Stimulated activated CD8-positive, alpha-beta memory T cell treated with anti-CD3 and anti-CD28 coated beads, Interleukin-12 subunit alpha, Interleukin-12 subunit beta, amount 100 ng/mL, for 24 hours (primary cell): ENCODE measurements around the gene AGRP.

Experiments
- DNase-seq: peaks from one replicate; pipeline ENCODE4 v3.0.0-alpha.2; 2020; ENCODE audit errors: extremely low read depth

AGRP gene

GRCh38 chr16:67445913-67446907, 37.1 kb downstream of the AGRP start:
- no peak for DNase-seq

GRCh38 chr16:67445441-67445912, 37.9 kb downstream of the AGRP start:
- DNase-seq, result no peak

DNA sequence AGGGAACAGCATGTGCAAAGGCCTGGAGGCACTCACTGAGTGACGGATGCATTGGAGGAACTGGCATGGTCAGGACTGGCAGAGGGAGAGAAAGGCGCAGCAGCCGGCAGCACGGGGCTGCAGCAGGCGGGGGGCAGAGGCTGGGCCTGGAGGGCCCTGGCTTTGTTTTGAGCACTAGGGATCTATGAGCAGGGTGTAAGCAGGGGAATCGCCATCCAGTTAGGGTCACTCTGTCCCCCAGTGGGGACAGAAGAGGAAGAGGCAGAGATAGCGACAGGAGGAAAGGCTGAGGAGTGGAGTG, 38.3 kb downstream of the AGRP start:
- DNase-seq, result no peak

DNA sequence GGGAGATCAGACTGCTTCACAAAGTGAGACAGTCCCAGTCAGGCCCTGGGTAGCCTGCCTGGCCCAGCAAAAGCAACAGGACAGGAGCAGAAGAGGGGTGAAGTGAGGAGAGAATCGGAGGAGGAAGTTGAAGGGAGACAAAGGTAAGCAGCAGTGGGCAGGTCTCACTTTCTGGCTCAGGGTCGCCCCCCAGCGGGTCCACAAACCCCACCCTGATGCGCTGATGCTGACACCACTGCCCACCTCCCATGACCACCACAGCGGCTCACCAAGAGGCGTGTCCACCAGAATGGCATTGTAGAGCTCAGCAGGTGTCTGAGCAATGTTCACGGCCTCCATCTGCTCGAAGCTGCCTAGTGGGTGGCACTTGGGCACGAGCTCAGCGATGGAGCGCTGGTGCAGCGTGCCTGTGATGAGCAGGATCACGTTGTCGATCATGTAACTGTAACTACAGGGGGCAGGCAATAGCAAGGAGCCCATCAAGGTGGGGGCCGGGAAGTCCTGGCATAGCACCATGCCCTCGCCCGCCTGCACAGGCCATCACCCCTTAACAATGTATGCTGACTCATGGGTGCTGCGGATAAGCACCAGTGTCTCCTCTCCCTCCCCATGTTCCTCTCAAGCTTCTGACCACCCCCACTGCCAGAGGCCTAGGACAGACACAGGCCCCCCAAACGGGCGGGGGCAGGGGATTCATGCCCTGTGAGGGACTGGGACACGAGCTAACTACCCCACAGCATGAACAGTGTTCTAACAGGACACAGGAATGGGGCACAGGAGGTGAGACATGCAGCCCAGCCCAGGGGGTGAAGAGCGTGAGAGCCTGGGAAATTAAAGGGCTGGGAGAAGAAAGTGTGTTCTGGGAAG, 38.9 kb downstream of the AGRP start:
- no peak for DNase-seq

GRCh38 chr16:67443265-67443664, 40.1 kb downstream of the AGRP start:
- no peak for DNase-seq

DNA sequence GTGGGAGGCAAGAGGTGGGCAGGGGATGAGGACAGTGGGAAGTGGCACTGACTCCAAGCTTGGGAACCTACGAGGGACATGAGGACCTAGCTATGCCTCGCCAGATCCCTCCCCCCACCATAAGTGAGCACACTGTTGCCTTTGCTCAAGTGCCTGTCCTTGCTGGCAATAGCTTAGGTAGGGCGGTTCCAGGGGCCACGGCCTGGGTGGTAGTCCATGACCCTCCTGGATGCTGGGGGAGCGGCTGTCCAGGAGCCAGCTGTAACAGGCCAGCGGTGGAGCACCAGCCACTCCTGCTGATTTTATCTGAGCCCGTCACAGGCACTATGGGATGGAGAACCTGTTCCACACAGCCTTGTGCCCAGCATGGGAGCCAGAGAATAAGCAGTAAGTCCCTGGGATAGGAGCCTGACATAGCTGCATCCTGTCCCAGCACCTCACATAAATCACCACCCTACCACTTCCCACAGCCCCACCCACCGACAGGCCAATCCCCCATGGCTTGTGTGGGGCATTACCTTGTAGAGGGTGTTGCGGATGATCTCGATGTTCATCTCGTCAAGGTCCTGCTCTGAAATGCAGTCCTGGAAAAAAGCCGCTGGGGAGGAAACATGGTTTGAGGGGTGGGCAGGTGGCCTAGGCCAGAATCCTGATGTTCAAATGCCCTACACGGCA, 40.6 kb downstream of the AGRP start:
- no peak for DNase-seq

- no peak for DNase-seq
These were observed 41.4 kb downstream of the AGRP start for GRCh38 chr16:67441907-67442306.

GRCh38 chr16:67441271-67441753, 42.0 kb downstream of the AGRP start:
- DNase-seq, result no peak

- DNase-seq, result no peak
These were observed 44.4 kb downstream of the AGRP start for GRCh38 chr16:67438824-67439393.

DNA sequence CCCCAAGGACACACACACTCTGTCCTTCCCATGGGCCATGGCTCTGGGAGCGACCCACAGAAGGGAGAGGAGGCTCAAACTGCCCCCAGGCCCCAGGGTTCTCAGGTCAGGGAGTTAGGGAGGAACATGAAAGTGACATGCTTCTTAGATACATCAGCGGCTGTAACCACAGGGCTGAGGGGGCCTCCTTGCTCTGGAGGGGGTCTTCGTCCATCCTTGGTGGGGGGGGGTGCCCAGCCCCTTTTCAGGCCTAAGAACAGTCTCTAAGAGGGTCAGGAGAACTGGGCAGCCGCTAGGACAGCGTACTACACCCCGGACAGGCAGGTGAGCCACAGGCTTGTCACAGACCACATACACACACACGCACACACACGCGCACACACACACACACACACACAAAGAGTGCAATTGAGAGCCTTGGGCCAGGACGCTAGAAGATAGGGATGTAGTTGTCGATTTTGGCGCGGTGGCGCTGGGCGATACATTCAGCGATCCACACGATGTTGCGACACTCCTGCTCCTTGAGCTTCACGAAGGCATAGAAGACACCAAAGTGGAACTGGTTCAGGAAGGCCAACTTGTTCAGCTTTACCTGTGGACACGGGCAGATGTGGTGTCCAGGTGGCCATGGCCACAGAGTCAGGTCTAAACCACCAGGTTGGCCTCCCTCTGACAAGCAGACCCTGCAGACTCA, 45.1 kb downstream of the AGRP start:
- no peak for DNase-seq

DNA sequence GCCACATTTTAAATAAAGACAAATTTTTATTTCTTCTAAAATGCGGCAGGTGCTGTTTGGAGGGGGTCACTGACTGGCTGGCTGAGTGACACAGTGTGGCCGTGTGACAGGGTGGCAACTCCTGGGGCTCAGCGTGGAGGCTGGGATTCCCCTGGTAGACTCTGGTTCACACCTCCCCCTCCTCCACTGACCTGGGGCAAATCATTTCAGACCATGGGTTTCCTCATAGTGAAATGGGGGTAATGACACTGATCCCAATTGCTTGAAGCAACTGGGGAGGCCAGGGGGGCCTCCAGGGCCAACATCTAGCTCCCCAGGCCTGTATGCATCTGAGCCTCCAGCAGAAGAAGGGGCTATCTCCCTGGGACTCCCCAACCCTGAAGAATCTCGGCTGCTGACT, 45.8 kb downstream of the AGRP start:
- DNase-seq, result no peak

DNA sequence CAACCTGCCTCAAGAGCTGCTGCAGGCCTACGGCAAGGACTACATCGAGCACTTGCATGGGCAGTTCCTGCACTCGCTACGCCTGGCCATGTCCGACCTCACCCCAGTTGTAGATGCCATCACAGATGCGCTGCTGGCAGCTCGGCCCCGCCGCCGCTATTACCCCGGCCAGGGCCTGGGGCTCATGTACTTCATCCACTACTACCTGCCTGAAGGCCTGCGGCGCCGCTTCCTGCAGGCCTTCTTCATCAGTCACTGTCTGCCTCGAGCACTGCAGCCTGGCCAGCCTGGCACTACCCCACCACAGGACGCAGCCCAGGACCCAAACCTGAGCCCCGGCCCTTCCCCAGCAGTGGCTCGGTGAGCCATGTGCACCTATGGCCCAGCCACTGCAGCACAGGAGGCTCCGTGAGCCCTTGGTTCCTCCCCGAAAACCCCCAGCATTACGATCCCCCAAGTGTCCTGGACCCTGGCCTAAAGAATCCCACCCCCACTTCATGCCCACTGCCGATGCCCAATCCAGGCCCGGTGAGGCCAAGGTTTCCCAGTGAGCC, 46.6 kb downstream of the AGRP start:
- no peak for DNase-seq

DNA sequence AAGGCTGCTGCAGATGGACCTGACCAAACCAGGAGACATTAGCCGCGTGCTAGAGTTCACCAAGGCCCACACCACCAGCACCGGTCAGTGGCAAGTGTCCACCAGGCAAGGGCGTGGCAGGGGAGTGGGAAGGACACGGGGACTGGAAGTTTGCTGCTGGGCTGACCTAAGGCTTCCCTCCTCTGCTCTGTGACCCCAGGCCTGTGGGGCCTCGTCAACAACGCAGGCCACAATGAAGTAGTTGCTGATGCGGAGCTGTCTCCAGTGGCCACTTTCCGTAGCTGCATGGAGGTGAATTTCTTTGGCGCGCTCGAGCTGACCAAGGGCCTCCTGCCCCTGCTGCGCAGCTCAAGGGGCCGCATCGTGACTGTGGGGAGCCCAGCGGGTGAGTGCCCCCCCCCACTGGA, 47.6 kb downstream of the AGRP start:
- no peak for DNase-seq

DNA sequence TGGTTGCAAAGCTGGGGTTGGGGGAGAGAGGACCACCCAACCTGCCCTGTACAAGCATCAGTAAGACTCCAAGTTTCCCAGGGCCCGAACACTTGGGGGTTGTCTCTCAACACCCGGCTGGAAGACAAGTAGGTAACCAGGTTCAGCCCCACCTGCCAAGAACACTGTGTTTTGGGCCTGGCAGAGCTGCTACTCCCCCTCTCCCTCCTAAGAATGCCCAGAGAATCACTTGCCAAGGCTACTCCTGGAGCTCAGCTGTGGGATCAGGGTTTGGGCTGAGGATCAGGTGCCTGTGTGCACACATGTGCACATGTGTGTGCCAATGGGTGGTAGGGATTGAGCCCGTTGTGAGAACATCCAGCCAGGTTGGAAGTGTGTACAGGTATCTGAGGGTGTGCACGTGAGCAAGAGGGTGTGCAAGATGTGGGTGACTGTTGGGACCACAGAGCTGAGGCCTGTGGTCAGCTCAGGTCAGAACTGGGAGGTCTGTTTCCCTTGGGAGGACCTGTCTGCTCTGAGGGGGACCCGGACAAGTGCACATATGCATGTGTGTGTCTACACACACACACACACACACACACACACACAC, 50.1 kb downstream of the AGRP start:
- DNase-seq, result no peak
